AML-193 (cell line): ENCODE measurements around the gene TMEM72.

Experiments
- DNase-seq, 2 experiments: peaks; one replicate each; lab custom pipeline; 2025; lab: John Stamatoyannopoulos, UW

Gene TMEM72

GRCh38 chr10:44968091-44968490 lies 57.0 kb downstream of the TMEM72 start:
- DNase-seq = peak; percentile 98 to 99

DNA sequence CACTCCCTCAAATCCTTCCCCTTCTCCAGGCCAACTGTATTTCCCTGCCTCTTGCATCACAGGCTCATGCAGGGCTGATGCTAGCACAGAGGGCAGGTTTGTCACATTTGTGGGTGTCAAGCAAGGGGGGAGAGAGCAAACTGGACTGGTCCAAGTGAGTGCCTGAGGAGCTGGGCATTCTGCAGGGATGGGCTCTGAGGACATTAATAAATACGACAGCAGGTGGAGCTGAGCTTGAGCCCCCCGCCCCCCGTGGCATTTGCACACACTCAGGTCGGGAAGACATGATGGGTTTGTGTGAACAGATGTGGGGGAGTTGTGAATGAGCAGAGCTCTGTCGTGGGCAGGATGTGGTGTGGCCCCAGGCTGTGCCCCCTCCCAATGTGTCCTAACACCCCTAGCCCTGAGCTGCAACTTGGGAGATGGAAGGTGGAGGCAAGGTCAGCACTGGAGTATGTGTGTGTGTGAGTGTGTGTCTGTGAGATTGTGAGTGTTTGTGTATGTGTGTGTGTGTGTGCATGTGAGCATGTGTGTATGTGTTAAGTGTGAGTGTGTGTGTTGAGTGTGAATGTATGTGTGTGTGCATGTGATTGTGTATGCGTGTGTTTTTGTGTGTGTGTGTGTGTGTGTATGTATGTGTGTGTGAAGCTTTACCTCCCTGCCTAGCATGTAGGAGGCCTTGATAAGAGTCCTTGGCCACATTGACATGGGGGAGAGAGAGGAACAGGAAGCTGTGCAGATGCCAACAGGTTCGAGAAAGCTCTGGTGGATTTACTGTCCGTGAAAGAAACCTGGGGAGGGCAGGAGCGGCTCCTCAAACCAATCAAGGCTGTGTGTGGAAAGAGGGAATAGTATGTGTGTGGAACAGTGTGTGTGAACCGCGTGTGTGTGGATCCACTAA lies 57.6 kb downstream of the TMEM72 start:
- DNase-seq = peak; percentile 64 to 79

DNA sequence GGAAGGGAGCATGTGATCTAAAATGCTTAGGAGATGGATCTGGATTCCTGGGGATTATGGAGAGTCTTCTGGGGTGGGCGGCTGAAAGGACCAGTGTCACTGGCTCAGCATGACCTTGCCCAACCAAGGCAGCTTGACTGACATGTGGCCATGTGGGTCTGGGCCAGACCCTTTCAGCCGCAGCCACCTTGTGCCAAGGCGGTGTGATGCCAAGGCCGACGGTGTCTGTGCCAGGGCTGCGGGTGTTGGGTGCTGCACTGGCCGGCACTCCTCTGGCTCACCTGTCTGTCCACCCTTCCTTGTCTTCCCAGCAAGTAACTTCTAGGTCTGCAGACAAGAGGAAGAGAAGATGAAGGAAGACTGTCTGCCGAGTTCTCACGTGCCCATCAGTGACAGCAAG lies 58.7 kb downstream of the TMEM72 start:
- DNase-seq = no peak

GRCh38 chr10:44970812-44971395 lies 59.8 kb downstream of the TMEM72 start:
- DNase-seq = no peak

DNA sequence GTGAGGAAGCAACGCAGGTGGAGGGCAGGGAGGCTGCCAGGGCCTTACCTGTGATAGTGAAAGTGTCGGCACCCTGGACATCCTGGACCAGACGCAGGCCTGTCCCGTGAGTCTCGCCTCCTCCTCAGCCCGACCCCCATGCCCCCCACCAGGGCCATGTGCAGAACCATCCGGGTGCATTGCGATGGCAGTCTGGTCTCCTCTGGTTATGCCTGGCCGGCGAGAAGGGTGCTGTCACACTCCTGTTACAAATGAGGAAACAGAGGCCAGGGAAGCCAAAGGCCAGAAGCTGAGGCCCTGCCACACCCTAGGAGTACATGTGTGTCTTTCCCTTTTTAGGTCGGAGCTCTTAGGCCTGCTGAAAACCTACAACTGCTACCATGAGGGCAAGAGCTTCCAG lies 60.3 kb downstream of the TMEM72 start:
- no peak for DNase-seq

DNA sequence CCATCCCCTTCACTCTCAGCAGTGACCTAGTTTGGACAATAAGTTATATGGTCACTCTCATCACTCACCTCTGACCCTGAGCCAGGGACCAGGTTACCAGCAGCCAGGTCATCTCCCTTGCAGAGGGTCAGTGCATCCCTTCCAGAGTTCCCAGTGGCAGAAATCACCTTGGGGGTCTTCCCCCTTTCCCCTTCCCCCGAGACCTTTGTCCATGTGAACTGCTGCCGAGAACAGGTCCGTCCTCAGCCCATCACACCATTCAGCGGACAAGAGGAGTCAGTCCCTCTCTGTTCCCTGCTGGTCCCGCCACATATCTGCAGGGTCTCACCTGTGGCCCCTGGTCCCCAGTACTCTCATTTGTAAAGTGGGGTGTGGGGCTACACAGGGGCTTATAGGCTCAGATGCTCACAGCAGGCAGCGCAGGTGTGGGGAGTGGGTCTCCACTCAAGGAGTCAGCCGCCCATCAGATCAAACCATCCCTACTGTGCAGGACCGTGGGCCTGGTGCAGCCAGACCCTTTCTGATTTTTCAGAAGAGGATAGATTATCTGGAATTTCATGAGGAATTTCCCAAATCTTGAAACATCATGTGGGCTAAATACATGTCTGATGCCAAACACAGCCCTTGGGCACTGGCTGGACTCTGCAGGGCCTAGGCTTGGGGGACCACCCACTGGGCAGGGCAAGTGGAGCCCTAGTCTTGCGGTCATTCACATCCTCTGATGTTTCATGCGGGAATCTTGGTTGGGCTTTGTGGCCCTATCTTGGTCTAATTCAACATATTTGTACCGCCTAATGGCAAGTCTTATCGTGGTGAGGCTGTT lies 61.0 kb downstream of the TMEM72 start:
- no peak for DNase-seq

GRCh38 chr10:44972874-44973306 lies 61.8 kb downstream of the TMEM72 start:
- no peak for DNase-seq

DNA sequence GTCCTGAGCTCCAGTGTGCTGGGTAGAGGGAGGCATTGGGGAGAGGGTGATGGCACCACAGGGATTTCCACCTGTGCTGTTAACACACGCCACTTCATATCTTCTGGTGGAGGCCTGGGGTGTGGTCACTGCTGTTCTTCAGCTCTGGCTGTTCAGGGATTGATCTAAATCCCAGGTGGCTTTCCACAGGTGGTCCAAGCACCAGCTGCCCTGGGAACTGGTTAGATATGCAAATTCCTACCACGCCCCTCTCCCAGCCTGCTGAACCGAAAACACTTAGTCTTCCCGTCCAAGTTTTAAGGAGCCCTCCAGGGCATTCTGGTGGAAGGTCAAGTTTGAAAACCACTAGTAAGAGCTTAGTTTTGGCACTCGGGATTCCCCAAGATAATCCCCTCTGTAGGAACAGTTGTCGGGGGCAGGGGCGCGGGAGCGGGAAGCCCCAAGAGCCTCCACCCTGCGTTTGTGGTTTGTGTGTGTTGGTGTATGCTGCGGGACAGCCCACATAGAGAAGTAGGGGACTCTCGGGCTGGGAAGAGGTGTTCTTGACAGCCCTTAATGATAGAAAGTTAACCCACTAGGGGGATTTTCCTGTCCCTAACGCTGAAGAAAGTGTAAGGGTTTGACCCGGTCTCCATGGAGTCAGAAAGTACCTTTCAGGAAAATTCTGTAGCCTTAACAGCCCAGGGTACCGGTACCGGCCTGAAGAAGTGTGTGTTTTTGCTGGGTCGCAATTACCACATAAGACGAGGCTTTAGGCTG lies 62.4 kb downstream of the TMEM72 start:
- no peak for DNase-seq

DNA sequence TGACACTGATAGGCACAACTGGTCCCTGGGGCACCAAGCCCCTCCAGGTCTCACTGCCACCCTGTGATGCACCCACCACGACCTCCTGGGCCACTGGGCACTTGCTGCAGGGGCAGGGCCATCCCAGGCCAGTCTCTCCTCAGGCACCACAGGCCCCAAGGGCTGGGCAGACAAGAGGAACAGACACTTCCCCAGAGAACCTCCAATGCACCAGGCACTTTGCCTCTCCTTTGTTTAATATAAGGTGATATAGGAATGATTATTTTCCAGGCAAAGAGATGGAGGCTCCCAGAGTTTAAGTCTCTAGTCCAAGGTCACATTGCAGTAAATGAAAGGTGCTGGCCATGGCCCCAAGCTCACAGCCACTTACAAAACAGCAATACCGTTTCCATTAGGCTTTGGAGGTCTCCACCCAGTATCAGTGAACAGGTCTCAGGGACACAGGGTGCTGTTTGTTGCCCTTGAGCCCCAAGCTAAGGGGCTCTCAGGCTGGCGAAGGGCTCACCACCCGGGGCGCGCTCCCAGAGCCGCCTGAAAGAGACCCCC lies 63.0 kb downstream of the TMEM72 start:
- no peak for DNase-seq

DNA sequence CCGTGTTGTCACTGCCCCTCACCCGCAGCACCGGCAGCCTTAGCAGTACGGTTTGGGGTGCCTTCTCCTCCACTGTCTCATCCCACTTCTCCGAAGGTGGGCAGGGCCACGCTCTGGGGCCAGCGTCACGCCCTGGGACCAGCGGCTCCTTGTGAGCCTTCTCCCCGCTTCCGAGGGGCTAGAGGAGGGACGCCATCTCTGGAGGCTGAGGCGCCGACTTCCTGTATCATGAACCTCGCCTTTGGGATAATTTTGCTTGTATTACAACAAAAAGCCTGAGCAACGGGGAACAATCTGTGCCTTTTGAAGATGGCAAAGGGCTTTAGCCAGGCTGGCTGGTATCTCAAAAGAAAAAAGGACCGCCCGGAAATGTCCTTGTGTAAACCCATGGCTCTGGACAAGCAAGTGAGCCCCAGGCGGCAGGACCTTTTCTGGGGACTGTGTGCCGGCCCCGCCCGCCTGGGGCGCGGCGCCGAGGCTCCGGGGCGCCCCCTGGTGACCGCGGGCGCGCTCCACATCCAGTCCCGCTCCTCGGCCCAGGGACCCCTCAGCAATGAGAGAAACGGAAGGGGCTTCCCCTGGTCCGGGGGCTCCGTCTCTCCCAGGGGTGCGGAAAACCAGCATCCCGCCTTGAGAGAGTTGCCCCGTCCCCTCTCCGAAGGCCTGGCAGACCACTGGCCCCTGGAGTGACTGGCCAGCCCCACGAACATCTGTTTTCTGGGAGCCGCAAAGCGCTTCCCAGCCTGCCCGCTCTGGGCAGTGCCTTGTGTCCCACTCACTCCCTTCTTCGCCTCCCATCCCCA lies 63.7 kb downstream of the TMEM72 start:
- peak; percentile 45 to 54 for DNase-seq

DNA sequence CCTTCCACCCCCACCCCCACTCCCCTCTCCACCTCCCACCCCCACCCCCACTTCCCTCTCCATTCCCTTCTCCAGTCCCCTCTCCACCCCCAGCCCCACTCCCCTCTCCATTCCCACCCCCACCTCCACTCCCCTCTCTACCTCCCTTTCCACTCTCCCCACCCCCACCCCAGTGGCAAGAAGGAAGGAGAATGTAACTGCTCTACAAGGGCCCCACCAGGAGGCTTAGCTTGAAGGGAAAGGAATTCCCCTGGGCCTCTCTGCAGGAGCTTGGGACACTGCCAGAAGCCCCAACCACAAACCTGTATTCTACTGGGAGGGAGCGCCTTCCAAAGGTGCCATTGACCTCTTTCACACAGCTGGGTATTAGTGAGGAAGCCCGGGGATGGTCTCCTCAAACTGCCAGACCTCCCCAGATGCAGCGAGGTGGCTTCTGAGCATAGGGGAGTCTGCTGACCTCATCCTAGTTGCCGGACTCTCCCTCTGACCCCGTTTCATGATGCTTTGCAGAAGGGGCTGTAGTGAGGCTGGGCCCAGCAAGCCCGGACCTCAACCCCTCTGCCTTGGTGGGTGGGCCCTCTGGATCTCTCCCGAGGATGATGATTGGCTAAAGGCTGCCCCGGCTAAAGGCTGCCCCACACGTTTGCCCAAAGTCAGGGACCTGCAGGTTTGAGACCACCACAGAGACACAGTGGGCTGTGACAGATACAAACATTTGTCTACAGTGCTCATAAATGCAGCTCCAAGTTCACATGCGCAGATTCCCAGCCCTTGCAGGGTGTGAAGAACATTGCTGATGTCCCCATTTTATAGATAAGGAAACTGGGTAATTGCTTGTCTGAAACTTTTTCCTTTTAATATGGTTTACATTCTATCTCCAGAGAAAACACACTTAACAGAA lies 64.5 kb downstream of the TMEM72 start:
- no peak for DNase-seq

- no peak for DNase-seq
Observed at GRCh38 chr10:44976352-44977198, 65.4 kb downstream of the TMEM72 start.

DNA sequence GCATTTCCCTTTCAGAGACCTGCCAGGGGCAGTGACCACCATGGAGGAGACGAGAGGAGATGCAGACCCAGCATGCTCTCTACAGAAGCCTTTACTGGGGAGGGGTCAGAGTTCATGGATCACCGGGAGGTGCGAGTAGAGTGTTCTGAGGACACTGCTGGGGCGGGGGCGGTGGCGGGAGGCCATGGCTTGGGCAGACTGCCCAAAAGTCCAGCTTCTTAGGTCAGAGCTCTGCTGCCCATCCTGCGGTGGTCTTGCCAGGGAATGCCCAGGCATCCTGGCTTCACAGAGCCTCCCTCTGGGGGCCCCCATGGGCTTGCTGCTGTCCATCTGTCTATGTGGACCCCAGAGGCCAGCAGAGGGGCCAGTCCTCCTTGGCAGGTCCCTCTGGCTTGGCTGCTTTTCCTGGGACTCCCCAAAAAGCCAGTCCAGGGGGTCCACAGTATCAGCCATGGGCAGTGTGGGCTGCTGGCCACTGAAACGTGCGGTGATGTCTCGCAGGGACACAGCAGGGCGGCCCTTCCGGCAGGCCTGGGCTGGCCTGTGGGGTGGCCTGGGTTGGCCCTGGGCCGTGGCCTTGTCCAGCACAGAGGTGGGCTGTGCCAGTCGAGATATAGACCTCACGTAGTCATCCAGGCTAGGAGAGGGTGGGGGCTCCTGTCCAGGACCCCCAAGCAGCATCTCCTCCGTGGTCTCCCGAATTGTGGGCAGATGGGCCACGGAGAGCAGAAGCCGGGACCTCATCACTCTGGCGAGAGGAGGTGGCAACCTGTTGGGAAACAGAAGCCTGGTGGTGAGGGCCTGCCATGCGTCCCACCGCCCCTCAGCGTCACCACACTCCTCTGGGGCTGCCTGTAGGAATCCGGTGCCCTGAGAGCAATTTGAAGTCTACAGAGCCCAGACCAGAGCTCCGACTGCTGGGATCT lies 66.4 kb downstream of the TMEM72 start:
- DNase-seq = no peak

- no peak for DNase-seq
Observed at GRCh38 chr10:44978213-44978569, 67.1 kb downstream of the TMEM72 start.

- DNase-seq = no peak
Observed at GRCh38 chr10:44978570-44979280, 67.6 kb downstream of the TMEM72 start, which contains the start of gene DEPP1. Gene DEPP1 (minus strand): TSS chr10:44978809. CDS start chr10:44978030, 779 bp downstream.

GRCh38 chr10:44979281-44980191 lies 68.4 kb downstream of the TMEM72 start:
- no peak for DNase-seq
